ENCODE data around the gene SLC5A5.

DNA sequence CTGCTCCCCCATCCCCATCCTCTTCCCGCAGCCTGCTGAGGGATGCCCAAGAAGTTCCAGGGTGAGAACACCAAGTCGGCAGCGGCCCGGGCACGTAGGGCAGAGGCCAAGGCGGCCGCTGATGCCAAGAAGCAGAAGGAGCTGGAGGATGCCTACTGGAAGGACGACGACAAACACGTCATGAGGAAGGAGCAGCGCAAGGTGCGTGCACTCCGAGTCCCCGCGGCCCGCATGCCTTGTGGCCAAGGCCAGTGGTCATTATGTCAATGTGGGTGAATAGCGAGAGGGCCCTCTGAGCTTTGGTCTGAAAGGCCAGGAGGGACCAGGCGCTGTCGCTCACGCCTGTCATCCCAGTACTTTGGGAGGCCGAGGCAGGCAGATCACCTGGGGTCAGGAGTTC, 64.6 kb downstream of the SLC5A5 start:
- TF ChIP-seq POLR2A (IDR thresholded peaks at IDR 0.05) = no peak
- TF ChIP-seq CTCF (IDR thresholded peaks at IDR 0.05) = no peak

Data from testis (tissue), 2 donors.